HUES64 (cell line): ENCODE data around the gene SLC46A3. TPM values are rescaled to one million over a fixed set of nuclear protein-coding genes. Genes with fewer than 3 reads are reported as not detected.
A peak's percentile ranks its signal among the peaks of the same experiment; 100 is the strongest.

Source experiments
- H3K27ac ChIP-seq: 2 replicates; pipeline ENCODE4 v1.7.0; 2013; ENCODE audit warnings: low read depth, low read length, inconsistent platforms
- H3K27me3 ChIP-seq: 2 replicates; pipeline ENCODE4 v1.6.1; 2013; ENCODE audit warnings: mild to moderate bottlenecking, low read length; ENCODE audit not compliant: insufficient read depth
- H3K36me3 ChIP-seq: 2 replicates; pipeline ENCODE4 v1.6.1; 2013; ENCODE audit warnings: mild to moderate bottlenecking, low read length; ENCODE audit not compliant: insufficient read depth
- H3K4me1 ChIP-seq: 2 replicates; pipeline ENCODE4 v1.6.1; 2013; ENCODE audit warnings: mild to moderate bottlenecking, low read length, moderate library complexity; ENCODE audit not compliant: insufficient read depth
- H3K4me3 ChIP-seq: 2 replicates; pipeline ENCODE4 v1.5.1; 2013; ENCODE audit warnings: mild to moderate bottlenecking, low read length, moderate library complexity
- H3K9ac ChIP-seq: 2 replicates; pipeline ENCODE4 v1.6.1; 2013; ENCODE audit warnings: mild to moderate bottlenecking, low read depth, low read length
- H3K9me3 ChIP-seq: 2 replicates; pipeline ENCODE4 v1.6.1; 2013; ENCODE audit warnings: low read depth, low read length; ENCODE audit not compliant: insufficient read depth
- WGBS: fragments of 150-250, 120-280 bp; methylation state at CpG from one replicate; pipeline ENCODE4 v1.1.7; 2013; ENCODE audit warnings: missing lambda C conversion rate; 5-methylcytosine and 5-hydroxymethylcytosine counted together
- polyA plus RNA-seq, 2 experiments: library from polyadenylated mRNA; stranded (reverse); fragments of 50-300 nt; gene quantifications; one replicate each; pipeline ENCODE4 v1.2.3, GENCODE V29; 2013

The SLC46A3 gene, protein sequence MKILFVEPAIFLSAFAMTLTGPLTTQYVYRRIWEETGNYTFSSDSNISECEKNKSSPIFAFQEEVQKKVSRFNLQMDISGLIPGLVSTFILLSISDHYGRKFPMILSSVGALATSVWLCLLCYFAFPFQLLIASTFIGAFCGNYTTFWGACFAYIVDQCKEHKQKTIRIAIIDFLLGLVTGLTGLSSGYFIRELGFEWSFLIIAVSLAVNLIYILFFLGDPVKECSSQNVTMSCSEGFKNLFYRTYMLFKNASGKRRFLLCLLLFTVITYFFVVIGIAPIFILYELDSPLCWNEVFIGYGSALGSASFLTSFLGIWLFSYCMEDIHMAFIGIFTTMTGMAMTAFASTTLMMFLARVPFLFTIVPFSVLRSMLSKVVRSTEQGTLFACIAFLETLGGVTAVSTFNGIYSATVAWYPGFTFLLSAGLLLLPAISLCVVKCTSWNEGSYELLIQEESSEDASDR
- 0.25 TPM for polyA plus RNA-seq (2013, experiment 1 of 2)
- polyA plus RNA-seq (2013, experiment 2 of 2), result 0.44 TPM

DNA sequence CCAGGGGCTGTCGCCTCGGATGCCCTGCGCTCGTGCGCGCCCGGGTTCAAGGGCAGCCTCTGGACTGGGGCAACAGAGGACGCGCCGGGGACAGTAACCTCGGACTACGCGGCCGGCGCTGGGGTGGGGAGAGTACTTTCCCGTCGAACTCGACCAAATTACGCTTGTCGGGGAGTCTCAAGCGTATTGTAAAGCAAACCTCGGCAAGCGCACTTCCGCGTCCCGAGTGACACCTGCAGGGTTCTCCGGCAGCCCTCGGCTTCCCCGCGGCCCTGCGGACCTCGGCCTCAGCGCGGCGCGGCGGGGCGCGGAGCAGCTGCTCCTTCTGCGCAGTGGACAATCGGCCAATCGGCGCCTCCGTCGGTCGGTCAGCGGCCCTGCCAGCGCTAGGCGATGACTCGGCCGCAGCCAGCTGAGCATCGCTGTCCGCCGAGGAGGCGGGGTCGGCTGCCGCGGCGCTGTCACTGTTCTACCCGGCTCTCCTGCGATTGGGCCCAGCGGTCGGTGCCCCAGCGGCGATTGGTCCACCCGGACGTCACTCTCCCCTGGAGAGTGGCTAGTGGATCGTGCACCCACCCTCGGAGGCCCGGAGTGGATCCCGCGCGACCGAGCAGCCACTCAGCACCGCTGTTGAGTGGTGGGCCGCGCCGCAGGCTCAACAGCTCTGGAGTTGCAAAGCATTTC is at the start of gene SLC46A3:
SLC46A3 (minus strand) TSS at position 428 of the 684 bp plus-strand sequence. CDS start 972 bp downstream, outside the sequence.
- H3K9ac ChIP-seq, result no peak within 1 kb of the TSS
- no peak within 1 kb of the TSS for H3K27ac ChIP-seq
- H3K4me1 ChIP-seq, result no peaks in the 10 kb centered on the region
- no peaks in the 10 kb centered on the region for H3K36me3 ChIP-seq
- H3K9me3 ChIP-seq, result no peaks in the 10 kb centered on the region
- WGBS, result under 1% methylated on average over 78 of the region's 78 CpGs
- H3K27me3 ChIP-seq, result peaks cover 43% of the 10 kb centered on the region
- H3K4me3 ChIP-seq, result peak within 1 kb of the TSS; percentile 72

DNA sequence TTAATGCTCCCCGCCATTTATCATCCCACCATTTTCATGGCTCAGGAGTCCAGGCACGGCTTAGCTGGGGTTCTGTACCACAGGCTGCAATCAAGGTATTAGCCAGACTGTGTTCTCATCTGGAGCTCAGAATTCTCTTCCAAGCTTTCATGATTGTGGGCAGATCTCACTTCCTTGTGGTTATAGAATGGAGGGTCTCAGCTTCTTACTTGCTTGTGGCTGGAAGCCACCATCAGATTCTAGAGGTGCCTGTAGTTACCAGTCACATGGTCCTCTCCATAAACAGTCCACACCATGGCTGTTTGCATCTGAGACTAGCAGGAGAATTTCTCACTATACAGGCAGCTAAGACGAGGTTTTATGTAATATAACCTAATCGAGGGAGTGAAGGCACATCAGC is 45.1 kb upstream of the SLC46A3 start:
- 94% methylated on average over 4 of the region's 4 CpGs for WGBS
- H3K9me3 ChIP-seq, result peaks cover 8% of the 10 kb centered on the region; the same call in 1 of the 2 replicates
- H3K4me1 ChIP-seq, result no peaks in the 10 kb centered on the region
- H3K36me3 ChIP-seq, result no peaks in the 10 kb centered on the region
- H3K4me3 ChIP-seq, result no peak overlapping the region
- H3K27ac ChIP-seq, result no peak overlapping the region
- H3K9ac ChIP-seq, result no peak overlapping the region
- H3K27me3 ChIP-seq, result no peaks in the 10 kb centered on the region

DNA sequence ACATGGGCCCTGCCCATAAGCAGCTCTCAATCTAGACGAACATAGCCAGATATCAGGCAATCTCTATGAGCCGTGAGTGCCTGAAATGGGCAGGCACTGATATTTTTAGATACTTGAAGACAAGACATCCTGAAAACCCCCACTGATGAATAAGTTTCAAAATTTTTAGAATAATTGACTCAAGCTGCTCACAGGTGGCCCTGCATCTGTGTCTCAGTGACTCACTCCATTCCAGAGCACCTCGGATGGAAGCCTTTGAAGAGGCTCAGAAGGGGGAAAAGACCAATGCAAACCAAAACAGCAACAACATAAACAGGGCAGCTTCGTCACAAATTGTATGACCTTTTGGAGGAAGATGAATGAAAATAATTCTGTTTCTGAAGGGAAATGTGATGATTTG is 42.8 kb upstream of the SLC46A3 start:
- peaks cover 16% of the 10 kb centered on the region; the same call in 1 of the 2 replicates for H3K9me3 ChIP-seq
- no peak overlapping the region for H3K27ac ChIP-seq
- H3K27me3 ChIP-seq, result no peaks in the 10 kb centered on the region
- no peak overlapping the region for H3K4me3 ChIP-seq
- WGBS, result 90% methylated on average over 4 of the region's 4 CpGs
- no peaks in the 10 kb centered on the region for H3K4me1 ChIP-seq
- H3K9ac ChIP-seq, result no peak overlapping the region
- H3K36me3 ChIP-seq, result no peaks in the 10 kb centered on the region

DNA sequence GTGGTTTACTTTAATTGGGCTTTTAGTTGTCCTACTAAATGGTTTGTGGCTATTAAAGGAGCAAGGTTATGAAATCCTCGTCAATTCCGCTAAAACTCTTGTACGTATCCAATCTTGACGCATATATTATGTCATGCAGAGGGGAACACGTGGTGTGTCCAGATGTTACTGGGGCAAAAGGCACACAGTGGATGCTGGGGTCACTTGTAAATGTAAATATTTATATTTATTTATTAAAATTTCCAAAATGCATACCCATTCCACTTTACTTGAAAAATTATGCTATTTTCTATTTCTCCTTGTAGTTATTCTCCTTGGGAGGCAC is 36.7 kb upstream of the SLC46A3 start:
- Histone ChIP-seq H3K27ac (no peak overlapping the region), H3K4me3 (no peak overlapping the region)
- 93% methylated on average over 5 of the region's 5 CpGs for WGBS

DNA sequence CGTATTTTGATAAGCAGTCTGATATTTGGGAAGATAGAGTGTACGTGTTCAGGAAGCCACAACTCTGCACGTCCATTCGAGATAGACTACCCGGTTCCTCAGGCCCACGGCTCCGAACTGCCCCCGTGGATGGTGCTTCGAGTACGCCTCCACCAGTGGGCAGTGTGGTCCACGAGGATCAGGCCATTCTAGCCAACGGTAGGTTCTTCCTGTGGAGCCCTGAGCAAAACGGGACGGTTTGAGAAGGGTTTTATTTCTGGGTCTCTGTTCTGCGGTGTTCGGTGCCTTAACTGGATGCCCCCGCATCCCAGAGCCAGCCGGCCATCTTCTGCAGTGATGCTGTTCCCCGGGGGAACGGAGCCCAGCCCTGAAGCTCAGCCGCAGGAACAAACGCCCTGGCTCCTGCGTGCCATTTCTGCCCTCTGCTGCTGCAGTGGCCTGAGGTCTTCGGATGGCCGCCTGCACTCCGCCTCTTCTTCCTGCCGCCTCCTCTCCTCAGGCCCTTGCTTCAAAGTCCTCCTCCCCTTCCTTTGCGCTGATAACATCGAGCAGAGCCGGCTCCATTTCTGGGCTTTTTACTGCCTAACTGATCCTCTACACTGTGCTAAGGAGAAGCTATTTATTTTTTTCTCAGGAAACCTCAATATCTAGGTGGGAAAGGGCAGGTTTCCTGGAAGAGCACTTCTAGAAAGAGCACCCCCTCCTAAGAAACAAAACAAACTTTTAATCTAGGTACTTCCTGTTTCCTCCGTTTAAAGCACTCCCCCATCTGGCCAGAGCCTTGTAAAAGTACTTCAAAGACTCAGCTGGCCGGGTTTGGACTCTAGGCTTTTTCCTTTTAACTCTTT is 36.2 kb upstream of the SLC46A3 start:
- no peak overlapping the region for H3K9ac ChIP-seq
- H3K27me3 ChIP-seq, result no peaks in the 10 kb centered on the region
- H3K27ac ChIP-seq, result no peak overlapping the region
- H3K4me3 ChIP-seq, result no peak overlapping the region
- peaks cover 16% of the 10 kb centered on the region; the same call in 1 of the 2 replicates for H3K9me3 ChIP-seq
- 82% methylated on average over 32 of the region's 32 CpGs for WGBS
- H3K36me3 ChIP-seq, result no peaks in the 10 kb centered on the region
- peaks cover 20% of the 10 kb centered on the region for H3K4me1 ChIP-seq

More for the DNA sequence above, 36.7 kb upstream of the SLC46A3 start:
- Histone ChIP-seq H3K9ac (no peak overlapping the region), H3K4me1 (peaks cover 20% of the 10 kb centered on the region), H3K27me3 (no peaks in the 10 kb centered on the region), H3K36me3 (no peaks in the 10 kb centered on the region), H3K9me3 (peaks cover 16% of the 10 kb centered on the region; the same call in 1 of the 2 replicates)

DNA sequence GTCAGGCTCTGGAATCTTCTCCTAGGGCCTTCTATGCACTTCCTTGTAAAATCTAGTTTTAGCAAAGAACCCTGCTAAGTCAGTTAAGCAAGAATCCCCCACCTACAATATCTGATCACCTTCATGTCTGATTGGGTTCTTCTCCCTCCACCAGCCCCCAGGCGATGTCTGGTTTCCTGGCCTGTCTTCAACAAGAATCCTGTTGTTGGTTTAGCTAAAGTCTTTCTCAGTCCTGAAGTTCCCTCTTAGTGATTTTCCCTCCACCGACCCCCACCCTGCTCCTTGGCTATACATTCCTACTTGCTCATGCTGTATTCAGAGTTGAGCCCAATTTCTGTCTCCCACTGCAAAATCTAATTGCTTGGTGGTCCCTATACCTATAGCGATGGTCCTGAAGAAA is 35.2 kb upstream of the SLC46A3 start:
- Histone ChIP-seq H3K9me3 (peaks cover 12% of the 10 kb centered on the region; the same call in 1 of the 2 replicates), H3K4me3 (no peak overlapping the region), H3K9ac (0 out of 2 replicates have a peak overlapping the region, but pooled peaks have one; percentile 0), H3K36me3 (no peaks in the 10 kb centered on the region), H3K27me3 (no peaks in the 10 kb centered on the region), H3K27ac (peak overlapping the region; percentile 67), H3K4me1 (peaks cover 20% of the 10 kb centered on the region)
- WGBS, result 90% methylated on average over 3 of the region's 3 CpGs

DNA sequence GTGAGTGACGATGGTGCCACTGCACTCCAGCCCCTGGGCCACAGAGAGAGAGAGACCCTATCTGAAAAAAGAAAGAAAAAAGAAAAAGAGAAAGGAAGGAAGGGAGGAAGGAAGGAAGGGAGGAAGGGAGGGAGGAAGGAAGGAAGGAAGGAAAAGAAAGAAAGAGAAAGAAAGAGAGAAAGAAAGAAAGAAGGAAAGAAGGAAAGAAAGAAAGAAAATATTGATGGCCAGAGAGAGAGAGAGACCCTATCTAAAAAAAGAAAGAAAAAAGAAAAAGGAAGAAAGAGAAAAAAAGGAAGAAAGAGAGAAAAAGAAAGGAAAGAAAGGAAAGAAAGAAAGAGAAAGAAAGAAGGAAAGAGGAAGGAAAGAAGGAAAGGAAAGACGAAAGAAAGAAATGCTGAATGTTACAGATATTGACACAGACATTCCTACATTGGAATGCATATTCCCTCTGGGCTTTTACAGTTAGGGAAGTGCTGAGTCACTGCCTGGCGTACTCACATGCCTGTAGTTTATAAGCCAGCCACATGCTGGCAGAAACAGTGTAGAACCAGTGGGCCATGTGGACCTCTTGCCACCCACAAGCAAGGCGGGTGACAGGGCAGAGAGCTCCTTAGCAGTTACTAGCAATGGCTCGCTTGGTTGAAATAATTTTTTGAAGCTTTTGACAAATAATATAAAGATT is 34.6 kb upstream of the SLC46A3 start:
- Histone ChIP-seq H3K27me3 (no peaks in the 10 kb centered on the region), H3K9me3 (peaks cover 6% of the 10 kb centered on the region; the same call in 1 of the 2 replicates), H3K36me3 (no peaks in the 10 kb centered on the region), H3K4me1 (peaks cover 20% of the 10 kb centered on the region), H3K27ac (peak overlapping the region; percentile 67), H3K9ac (0 out of 2 replicates have a peak overlapping the region, but pooled peaks have one; percentile 11), H3K4me3 (no peak overlapping the region)
- 64% methylated on average over 5 of the region's 5 CpGs for WGBS

DNA sequence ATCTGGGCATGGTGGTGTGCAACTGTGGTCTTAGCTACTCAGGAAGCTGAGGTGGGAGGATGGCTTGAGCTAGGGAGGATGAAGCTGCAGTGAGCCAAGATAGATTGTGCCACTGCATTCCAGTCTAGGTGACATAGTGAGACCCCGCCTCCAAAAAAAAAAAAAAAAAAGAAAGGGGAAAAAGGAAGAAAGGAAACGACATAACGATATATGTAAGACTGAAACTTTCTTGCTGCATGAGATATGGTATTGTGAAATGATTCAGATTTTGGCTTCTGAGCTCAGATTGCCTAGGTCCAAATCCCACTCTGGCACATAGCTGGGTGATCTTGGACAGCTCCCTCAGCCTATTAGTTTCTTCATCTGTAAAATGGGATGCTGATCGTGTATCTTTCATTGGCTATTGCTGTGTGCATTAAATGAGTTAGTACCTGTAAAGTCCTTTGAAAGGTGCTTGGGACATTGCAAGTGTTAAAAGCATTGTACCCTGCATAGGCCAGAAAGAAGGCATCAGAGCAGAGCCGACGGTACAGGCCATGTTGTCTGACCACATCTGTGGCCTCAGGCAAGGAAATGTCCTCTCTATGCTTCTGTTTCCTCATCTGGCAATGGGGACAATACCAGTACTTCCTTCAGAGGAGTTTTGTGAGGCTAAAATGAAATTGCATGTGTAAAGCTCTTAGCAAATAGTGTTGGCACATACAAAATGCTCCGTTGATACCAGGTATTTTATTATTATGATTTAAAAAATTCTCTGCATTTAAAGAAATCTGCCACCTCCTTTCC is 32.6 kb upstream of the SLC46A3 start:
- H3K27me3 ChIP-seq, result no peaks in the 10 kb centered on the region
- peaks cover 28% of the 10 kb centered on the region for H3K4me1 ChIP-seq
- H3K36me3 ChIP-seq, result no peaks in the 10 kb centered on the region
- no peaks in the 10 kb centered on the region for H3K9me3 ChIP-seq
- H3K9ac ChIP-seq, result no peak overlapping the region
- 88% methylated on average over 6 of the region's 7 CpGs for WGBS
- no peak overlapping the region for H3K4me3 ChIP-seq
- H3K27ac ChIP-seq, result no peak overlapping the region

DNA sequence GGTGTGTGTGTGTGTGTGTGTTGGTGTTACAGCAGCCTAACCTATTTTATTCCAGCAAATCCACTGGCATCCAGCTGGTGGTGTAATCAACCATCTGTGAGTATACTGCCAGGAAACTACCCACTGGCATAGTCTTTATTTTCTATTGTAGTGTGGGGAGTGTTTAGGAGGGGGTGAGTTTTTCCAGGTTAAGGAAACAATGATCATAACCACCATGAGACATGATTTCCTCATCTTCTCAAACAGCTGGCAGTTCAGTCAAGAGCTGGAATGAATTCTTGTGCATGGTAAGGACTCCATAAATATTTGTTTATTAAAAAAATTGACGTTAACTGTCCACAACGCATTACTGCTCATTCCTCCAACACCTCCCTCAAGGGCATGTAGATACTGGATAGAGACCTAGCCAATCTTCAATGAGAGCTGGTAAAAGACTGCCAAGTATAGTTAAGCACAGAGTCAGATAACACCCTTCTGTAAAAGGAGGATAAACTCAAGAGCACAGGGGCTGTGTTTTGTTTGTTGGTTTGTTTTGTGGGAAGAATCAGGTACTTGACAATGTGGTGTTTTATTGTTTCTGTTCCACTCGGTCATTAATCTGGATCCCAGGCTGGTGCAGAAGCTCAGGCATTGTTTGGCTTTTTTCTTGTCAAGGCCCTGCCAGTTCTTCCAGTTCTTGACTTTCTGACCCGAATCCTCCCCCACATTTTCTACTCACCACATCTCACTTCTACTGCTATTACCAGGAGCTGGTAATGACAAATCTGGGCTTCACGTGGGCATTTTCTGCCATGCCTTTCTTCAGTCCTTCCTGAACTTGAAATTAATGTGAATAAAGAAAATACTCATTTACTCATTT is 31.6 kb upstream of the SLC46A3 start:
- Histone ChIP-seq H3K4me1 (peaks cover 35% of the 10 kb centered on the region), H3K36me3 (no peaks in the 10 kb centered on the region), H3K9me3 (no peaks in the 10 kb centered on the region), H3K27ac (no peak overlapping the region), H3K27me3 (no peaks in the 10 kb centered on the region), H3K4me3 (no peak overlapping the region), H3K9ac (no peak overlapping the region)
- 86% methylated on average over 4 of the region's 5 CpGs for WGBS
